K562 (cell line): Measurements from ENCODE around the gene ABHD5. TPM values are rescaled to one million over a fixed set of nuclear protein-coding genes. Genes with fewer than 3 reads are reported as not detected.

ENCODE experiments used
- DNMT1 ChIP-seq: fragments of 450-650 bp; IDR thresholded peaks from 2 replicates; pipeline ENCODE4 v1.6.1; 2016; ENCODE audit warnings: antibody characterized with exemption, mild to moderate bottlenecking
- HNRNPK ChIP-seq: fragments of 200-400 bp; formaldehyde crosslinking; IDR thresholded peaks from one replicate; pipeline ENCODE4 v1.6.1; 2018; ENCODE audit warnings: mild to moderate bottlenecking, low read depth, low read length; ENCODE audit not compliant: poor library complexity, severe bottlenecking
- JUND ChIP-seq, 2 experiments: IDR thresholded peaks; 2 replicates in 1 of 2; 3 replicates in 1 of 2; pipeline ENCODE4 v1.6.1; 2011; ENCODE audit warnings: borderline replicate concordance in 2 of 2, low read depth in 2 of 2, low read length in 2 of 2, improper control_type of control experiment in 1 of 2, missing biosample characterization in 1 of 2, missing genetic modification characterization in 1 of 2, missing genetic modification reagents in 1 of 2
- MAZ ChIP-seq, 2 experiments: fragments of 450-650 bp in 1 of 2; sonication (generic) in 1 of 2; formaldehyde crosslinking; IDR thresholded peaks in 1 of 2; conservative IDR thresholded peaks in 1 of 2; 2 replicates each; pipeline versions ENCODE4 v1.4.0 to v1.5.0; 2020; ENCODE audit warnings: mild to moderate bottlenecking in 1 of 2, missing genetic modification reagents in 1 of 2
- NBN ChIP-seq: fragments of 450-650 bp; IDR thresholded peaks from 2 replicates; pipeline ENCODE4 v1.6.1; 2016; ENCODE audit warnings: low read depth, mild to moderate bottlenecking
- NCOR1 ChIP-seq: fragments of 450-650 bp; IDR thresholded peaks from 2 replicates; pipeline ENCODE4 v1.6.1; 2016; ENCODE audit warnings: mild to moderate bottlenecking, moderate library complexity
- PML ChIP-seq: IDR thresholded peaks from 2 replicates; pipeline ENCODE4 v1.6.1; 2012; ENCODE audit warnings: low read length, inconsistent platforms
- RB1 ChIP-seq: fragments of 450-650 bp; IDR thresholded peaks from 2 replicates; pipeline ENCODE4 v1.6.1; 2017; ENCODE audit warnings: low read depth, mild to moderate bottlenecking
- ZKSCAN8 ChIP-seq: fragments of 200-800 bp; sonication (Bioruptor generic); IDR thresholded peaks from 2 replicates; pipeline ENCODE4 v1.6.1; 2016; ENCODE audit warnings: missing genetic modification characterization, missing compliant biosample characterization
- polyA plus RNA-seq, 8 experiments: library from polyadenylated mRNA; depleted of rRNA in 4 of 8; stranded (reverse) in 5 of 8; unstranded in 3 of 8; fragments of >200 nt; fragmentation: Nextera tagmentation in 2 of 8; fragmentation: Illumina TruSeq in 1 of 8; extraction: Ambion mirVana in 2 of 8; extraction: Trizol in 1 of 8; gene quantifications; 2 replicates each; pipeline versions ENCODE4 v1.2.1 to v1.2.3, GENCODE V29; 2011 to 2014; ENCODE audit warnings: inconsistent platforms in 1 of 8, missing spikeins in 1 of 8
- total RNA-seq, 7 experiments: library from RNA; depleted of rRNA in 6 of 7; stranded (reverse); fragments of >200 nt in 6 of 7; fragmentation: Illumina TruSeq in 2 of 7; extraction: Trizol in 2 of 7; gene quantifications; 2 replicates each; pipeline versions ENCODE4 v1.2.1 to v1.2.3, GENCODE V29; 2011 to 2021; ENCODE audit warnings: low replicate concordance in 1 of 7
- TF ChIP-seq, protein P1 (sequence below): fragments of 450-650 bp; IDR thresholded peaks from 2 replicates; pipeline ENCODE4 v1.7.0; 2016; ENCODE audit warnings: borderline replicate concordance
- TF ChIP-seq, protein P2 (sequence below): sonication (generic); formaldehyde crosslinking; IDR thresholded peaks from 2 replicates; pipeline ENCODE4 v1.8.1; 2023; ENCODE audit warnings: mild to moderate bottlenecking, missing genetic modification reagents
- TF ChIP-seq, protein P3 (sequence below), 2 experiments: fragments of 450-650 bp in 1 of 2; sonication (generic) in 1 of 2; formaldehyde crosslinking in 1 of 2; IDR thresholded peaks; 2 replicates each; pipeline versions ENCODE4 v1.7.1 to v1.9.0; 2016 to 2022; ENCODE audit warnings: inconsistent platforms in 1 of 2, mild to moderate bottlenecking in 1 of 2, missing genetic modification reagents in 1 of 2

The ABHD5 gene
- total and polyA plus RNA-seq, 9 of the 15 experiments (the other 6 are each of a cell fraction or from before 2014, with no cell fraction given) = 27.8 to 61.7 (median 39.9) TPM

- TF ChIP-seq, protein P1, sequence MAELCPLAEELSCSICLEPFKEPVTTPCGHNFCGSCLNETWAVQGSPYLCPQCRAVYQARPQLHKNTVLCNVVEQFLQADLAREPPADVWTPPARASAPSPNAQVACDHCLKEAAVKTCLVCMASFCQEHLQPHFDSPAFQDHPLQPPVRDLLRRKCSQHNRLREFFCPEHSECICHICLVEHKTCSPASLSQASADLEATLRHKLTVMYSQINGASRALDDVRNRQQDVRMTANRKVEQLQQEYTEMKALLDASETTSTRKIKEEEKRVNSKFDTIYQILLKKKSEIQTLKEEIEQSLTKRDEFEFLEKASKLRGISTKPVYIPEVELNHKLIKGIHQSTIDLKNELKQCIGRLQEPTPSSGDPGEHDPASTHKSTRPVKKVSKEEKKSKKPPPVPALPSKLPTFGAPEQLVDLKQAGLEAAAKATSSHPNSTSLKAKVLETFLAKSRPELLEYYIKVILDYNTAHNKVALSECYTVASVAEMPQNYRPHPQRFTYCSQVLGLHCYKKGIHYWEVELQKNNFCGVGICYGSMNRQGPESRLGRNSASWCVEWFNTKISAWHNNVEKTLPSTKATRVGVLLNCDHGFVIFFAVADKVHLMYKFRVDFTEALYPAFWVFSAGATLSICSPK = no peak
- TF ChIP-seq NBN (peak; percentile 92; the same call in 1 of the 2 replicates), JUND (IDR thresholded peaks at IDR 0.05; ENCODE audit: borderline replicate concordance, low read depth, low read length) (peak; percentile 78; the same call in 1 of the 2 replicates), JUND (tag; IDR thresholded peaks at IDR 0.05; ENCODE audit: borderline replicate concordance, low read depth, low read length) (no peak; the same call in 2 of the 3 replicates), NCOR1 (no peak; the same call in 1 of the 2 replicates), ZKSCAN8 (no peak), MAZ (CRISPR knock-in tag; conservative IDR thresholded peaks at IDR 0.05 in 1 of 2, IDR thresholded peaks at IDR 0.05 in 1 of 2) (peak in 1 of 2 experiments; percentile 97; a peak in 2 of 4 replicates), HNRNPK (no peak), PML (0 out of 2 replicates have a peak, but pooled peaks have one; percentile 35), DNMT1 (no peak), RB1 (peak; percentile 94)
- TF ChIP-seq, protein P2, sequence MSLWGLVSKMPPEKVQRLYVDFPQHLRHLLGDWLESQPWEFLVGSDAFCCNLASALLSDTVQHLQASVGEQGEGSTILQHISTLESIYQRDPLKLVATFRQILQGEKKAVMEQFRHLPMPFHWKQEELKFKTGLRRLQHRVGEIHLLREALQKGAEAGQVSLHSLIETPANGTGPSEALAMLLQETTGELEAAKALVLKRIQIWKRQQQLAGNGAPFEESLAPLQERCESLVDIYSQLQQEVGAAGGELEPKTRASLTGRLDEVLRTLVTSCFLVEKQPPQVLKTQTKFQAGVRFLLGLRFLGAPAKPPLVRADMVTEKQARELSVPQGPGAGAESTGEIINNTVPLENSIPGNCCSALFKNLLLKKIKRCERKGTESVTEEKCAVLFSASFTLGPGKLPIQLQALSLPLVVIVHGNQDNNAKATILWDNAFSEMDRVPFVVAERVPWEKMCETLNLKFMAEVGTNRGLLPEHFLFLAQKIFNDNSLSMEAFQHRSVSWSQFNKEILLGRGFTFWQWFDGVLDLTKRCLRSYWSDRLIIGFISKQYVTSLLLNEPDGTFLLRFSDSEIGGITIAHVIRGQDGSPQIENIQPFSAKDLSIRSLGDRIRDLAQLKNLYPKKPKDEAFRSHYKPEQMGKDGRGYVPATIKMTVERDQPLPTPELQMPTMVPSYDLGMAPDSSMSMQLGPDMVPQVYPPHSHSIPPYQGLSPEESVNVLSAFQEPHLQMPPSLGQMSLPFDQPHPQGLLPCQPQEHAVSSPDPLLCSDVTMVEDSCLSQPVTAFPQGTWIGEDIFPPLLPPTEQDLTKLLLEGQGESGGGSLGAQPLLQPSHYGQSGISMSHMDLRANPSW (CRISPR knock-in tag) = no peak; the same call in 1 of the 2 replicates
- TF ChIP-seq, protein P3, sequence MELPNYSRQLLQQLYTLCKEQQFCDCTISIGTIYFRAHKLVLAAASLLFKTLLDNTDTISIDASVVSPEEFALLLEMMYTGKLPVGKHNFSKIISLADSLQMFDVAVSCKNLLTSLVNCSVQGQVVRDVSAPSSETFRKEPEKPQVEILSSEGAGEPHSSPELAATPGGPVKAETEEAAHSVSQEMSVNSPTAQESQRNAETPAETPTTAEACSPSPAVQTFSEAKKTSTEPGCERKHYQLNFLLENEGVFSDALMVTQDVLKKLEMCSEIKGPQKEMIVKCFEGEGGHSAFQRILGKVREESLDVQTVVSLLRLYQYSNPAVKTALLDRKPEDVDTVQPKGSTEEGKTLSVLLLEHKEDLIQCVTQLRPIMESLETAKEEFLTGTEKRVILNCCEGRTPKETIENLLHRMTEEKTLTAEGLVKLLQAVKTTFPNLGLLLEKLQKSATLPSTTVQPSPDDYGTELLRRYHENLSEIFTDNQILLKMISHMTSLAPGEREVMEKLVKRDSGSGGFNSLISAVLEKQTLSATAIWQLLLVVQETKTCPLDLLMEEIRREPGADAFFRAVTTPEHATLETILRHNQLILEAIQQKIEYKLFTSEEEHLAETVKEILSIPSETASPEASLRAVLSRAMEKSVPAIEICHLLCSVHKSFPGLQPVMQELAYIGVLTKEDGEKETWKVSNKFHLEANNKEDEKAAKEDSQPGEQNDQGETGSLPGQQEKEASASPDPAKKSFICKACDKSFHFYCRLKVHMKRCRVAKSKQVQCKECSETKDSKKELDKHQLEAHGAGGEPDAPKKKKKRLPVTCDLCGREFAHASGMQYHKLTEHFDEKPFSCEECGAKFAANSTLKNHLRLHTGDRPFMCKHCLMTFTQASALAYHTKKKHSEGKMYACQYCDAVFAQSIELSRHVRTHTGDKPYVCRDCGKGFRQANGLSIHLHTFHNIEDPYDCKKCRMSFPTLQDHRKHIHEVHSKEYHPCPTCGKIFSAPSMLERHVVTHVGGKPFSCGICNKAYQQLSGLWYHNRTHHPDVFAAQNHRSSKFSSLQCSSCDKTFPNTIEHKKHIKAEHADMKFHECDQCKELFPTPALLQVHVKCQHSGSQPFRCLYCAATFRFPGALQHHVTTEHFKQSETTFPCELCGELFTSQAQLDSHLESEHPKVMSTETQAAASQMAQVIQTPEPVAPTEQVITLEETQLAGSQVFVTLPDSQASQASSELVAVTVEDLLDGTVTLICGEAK (IDR thresholded peaks at IDR 0.05) = peak; percentile 80
- TF ChIP-seq, protein P3 (CRISPR knock-in tag; IDR thresholded peaks at IDR 0.05) = no peak
Observed at GRCh38 chr3:43769097-43769884, 78.6 kb downstream of the ABHD5 start (continued).
